ENCODE measurements around the gene LZTR1. TPM values are rescaled to one million over a fixed set of nuclear protein-coding genes. Genes with fewer than 3 reads are reported as not detected.

Gene LZTR1
- total and polyA plus RNA-seq, 2 of the 8 experiments (the other 6 are each of a cell fraction or from before 2014, with no cell fraction given): 22.3 to 31.0 TPM

GRCh38 chr22:21009638-21010425 lies 27.7 kb downstream of the LZTR1 start:
- peaks cover 0 to 5% (median 0%) of the 10 kb centered on the region in 4 experiments; a peak in 1 of 8 replicates for H3K36me3 ChIP-seq (ENCODE audit: control insufficient read depth in 2 of 4, insufficient read depth in 4 of 4, low read length in 3 of 4)
- H4K8ac ChIP-seq (ENCODE audit: extremely low read depth, insufficient read depth, low read length): no peak overlapping the region
- H3K4me3 ChIP-seq (ENCODE audit: extremely low read depth in 1 of 4, insufficient read depth in 2 of 4, low read depth in 3 of 4, low read length in 4 of 4): peak overlapping the region in 2 of 4 experiments; percentile 2 to 40; a peak in 1 of 8 replicates
- no peak overlapping the region for H3K14ac ChIP-seq (ENCODE audit: insufficient read length)
- POLR2A ChIA-PET (ENCODE audit: partially characterized antibody): interaction anchor here (0.6 to 2.1 kb wide), 5 partner anchors 9 to 56 kb away, joined by 3 to 8 read pairs (median 6); partner anchors contain the start of gene LZTR1
- H2BK120ac ChIP-seq (replicated peaks; ENCODE audit: low read depth, low read length): peak overlapping the region; percentile 77
- peak overlapping the region; percentile 87 for H3K4ac ChIP-seq (replicated peaks; ENCODE audit: insufficient read length, low read depth, low read length)
- 0 out of 7 replicates have a peak overlapping the region, but pooled peaks of 1 of the 4 experiments have one; percentile 14 for H3K9ac ChIP-seq (replicated peaks in 1 of 4; ENCODE audit: extremely low read depth in 1 of 4, low read depth in 3 of 4, low read length in 3 of 4)
- no peak overlapping the region; the same call in 1 of the 2 replicates for H2BK12ac ChIP-seq (ENCODE audit: low read depth, low read length)
- H3K27ac ChIP-seq (ENCODE audit: low read depth, low read length): no peak overlapping the region
- H4K5ac ChIP-seq (ENCODE audit: insufficient read length, low read depth, low read length): peak overlapping the region; percentile 52
- DNase-seq (ENCODE audit: low read depth in 1 of 2, low spot score in 2 of 2) (peak in 1 of 2 experiments; percentile 67), FAIRE-seq (peak; percentile 81)
- H2BK5ac ChIP-seq (ENCODE audit: low read depth, low read length): peak overlapping the region; percentile 76; the same call in 1 of the 2 replicates
- H2AFZ ChIP-seq (ENCODE audit: low read length): no peak overlapping the region
- H3K9me3 ChIP-seq (ENCODE audit: insufficient read depth in 2 of 2, low read depth in 1 of 2, low read length in 1 of 2): no peaks in the 10 kb centered on the region
- peaks cover 0 to 10% of the 10 kb centered on the region in 2 experiments for H4K20me1 ChIP-seq (replicated peaks in 1 of 2; ENCODE audit: control insufficient read depth in 1 of 2, insufficient read depth in 2 of 2, low read length in 2 of 2)
- H3K79me1 ChIP-seq (ENCODE audit: low read depth, low read length): no peaks in the 10 kb centered on the region; the same call in 1 of the 2 replicates
- H2AK5ac ChIP-seq (ENCODE audit: low read depth, low read length): no peak overlapping the region; the same call in 1 of the 2 replicates
- no peak overlapping the region for H3K56ac ChIP-seq (replicated peaks; ENCODE audit: insufficient read length, low read depth, low read length)
- TF ChIP-seq PHF8 (conservative IDR thresholded peaks at IDR 0.05; ENCODE audit: low read depth, low read length) (no peak), JUND (IDR thresholded peaks at IDR 0.05; ENCODE audit: low read length) (no peak), SIN3A (conservative IDR thresholded peaks at IDR 0.05 in 1 of 2, IDR thresholded peaks at IDR 0.05 in 1 of 2; ENCODE audit: low read depth in 1 of 2, low read length in 2 of 2) (peak; percentile 62 to 66; a peak in 2 of 4 replicates)
- H3K18ac ChIP-seq (ENCODE audit: extremely low read depth, low read length): peak overlapping the region; percentile 53; the same call in 1 of the 2 replicates
- peak overlapping the region; percentile 40 to 59 for H3K4me2 ChIP-seq (ENCODE audit: insufficient read depth in 1 of 2, low read depth in 2 of 2, low read length in 2 of 2)
- no peaks in the 10 kb centered on the region for H3K79me2 ChIP-seq (ENCODE audit: control insufficient read depth in 1 of 2, insufficient read depth in 2 of 2, low read length in 2 of 2)
- H2BK15ac ChIP-seq (ENCODE audit: low read length): no peak overlapping the region
- H3K4me1 ChIP-seq (replicated peaks in 1 of 4; ENCODE audit: control insufficient read depth in 3 of 4, insufficient read depth in 4 of 4, low read length in 3 of 4): peaks cover 15 to 28% (median 17%) of the 10 kb centered on the region in 4 experiments
- whole genome bisulfite sequencing, 2 experiments (ENCODE audit: extremely low coverage in 1 of 2, insufficient coverage in 1 of 2, insufficient read length in 1 of 2, insufficient replicate concordance in 2 of 2, low coverage in 1 of 2, low lambda C conversion rate in 2 of 2, missing lambda C conversion rate in 1 of 2): 80% methylated on average over 10 of the region's 10 CpGs; no CpG with 5 or more reads in 1 of the 2 experiments
- H2BK20ac ChIP-seq (ENCODE audit: low read length): peak overlapping the region; percentile 15; the same call in 1 of the 2 replicates
- CTCF ChIA-PET (ENCODE audit: partially characterized antibody): interaction anchor here (0.9 to 2.3 kb wide), 10 partner anchors 10 to 124 kb away, joined by 3 to 8 read pairs (median 3); no protein-coding TSS in a partner anchor
- peak overlapping the region; percentile 77 for H4K91ac ChIP-seq (replicated peaks; ENCODE audit: insufficient read length, low read length)
- H3K27me3 ChIP-seq (replicated peaks in 1 of 4; ENCODE audit: control insufficient read depth in 3 of 4, extremely low read depth in 1 of 4, insufficient read depth in 3 of 4, low read length in 3 of 4): peaks cover 0 to 4% (median 3%) of the 10 kb centered on the region in 4 experiments; a peak in 4 of 7 replicates
- no peak overlapping the region for H3K23ac ChIP-seq (ENCODE audit: insufficient read length)
- H3K23me2 ChIP-seq (ENCODE audit: low read depth, low read length): peaks cover 6% of the 10 kb centered on the region; the same call in 1 of the 2 replicates
